22Rv1 (cell line): ENCODE measurements around the gene SNW1.

Experiments used
- CTCF ChIP-seq: fragments of 450-650 bp; IDR thresholded peaks from 2 replicates; pipeline ENCODE4 v1.5.1; 2017; ENCODE audit warnings: mild to moderate bottlenecking
- ZFX ChIP-seq: fragments of 450-650 bp; IDR thresholded peaks from 2 replicates; pipeline ENCODE4 v1.6.1; 2017; ENCODE audit warnings: antibody characterized with exemption, borderline replicate concordance

DNA sequence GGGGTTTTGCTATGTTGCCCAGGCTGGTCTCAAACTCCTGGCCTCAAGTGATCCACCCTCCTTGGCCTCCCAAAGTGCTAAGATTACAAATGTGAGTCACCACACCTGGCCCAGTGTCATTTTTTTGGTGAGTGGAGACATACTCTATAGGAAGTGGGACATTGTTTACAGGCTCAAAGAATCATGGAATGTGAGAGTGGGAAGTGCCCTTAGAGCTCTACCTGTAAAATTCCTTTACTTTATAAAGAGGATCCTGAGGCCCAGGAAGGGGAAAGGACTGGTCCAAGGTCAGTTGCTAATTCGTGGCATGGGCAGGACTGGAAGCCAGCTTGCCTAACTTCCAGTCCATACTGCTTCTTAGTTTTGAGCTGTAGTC, 30.3 kb upstream of the SNW1 start:
- TF ChIP-seq CTCF (no peak), ZFX (no peak)
